ENCODE results near the gene CRNKL1.

DNA sequence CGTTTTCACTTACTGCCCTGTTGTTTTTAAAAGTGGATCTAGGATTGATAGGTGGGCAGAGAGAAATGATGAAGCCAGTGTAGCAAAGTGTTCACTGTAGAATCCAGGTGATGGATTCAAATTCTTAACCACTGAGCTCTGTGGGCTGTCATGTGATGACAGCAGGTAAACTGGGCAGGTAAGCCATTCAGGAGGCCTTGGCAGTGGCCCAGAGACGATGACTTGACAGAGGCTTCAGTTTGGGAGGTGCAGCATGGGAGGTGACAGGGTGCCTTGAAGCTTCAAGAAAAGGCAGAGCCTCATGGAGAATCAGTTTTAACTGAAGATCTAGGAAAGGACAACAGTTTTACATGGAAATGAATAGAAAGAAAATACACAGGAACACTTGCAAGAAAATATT is 33.1 kb downstream of the CRNKL1 start:
- no peak for TF ChIP-seq POLR2A (IDR thresholded peaks at IDR 0.05)
- TF ChIP-seq, protein P1, sequence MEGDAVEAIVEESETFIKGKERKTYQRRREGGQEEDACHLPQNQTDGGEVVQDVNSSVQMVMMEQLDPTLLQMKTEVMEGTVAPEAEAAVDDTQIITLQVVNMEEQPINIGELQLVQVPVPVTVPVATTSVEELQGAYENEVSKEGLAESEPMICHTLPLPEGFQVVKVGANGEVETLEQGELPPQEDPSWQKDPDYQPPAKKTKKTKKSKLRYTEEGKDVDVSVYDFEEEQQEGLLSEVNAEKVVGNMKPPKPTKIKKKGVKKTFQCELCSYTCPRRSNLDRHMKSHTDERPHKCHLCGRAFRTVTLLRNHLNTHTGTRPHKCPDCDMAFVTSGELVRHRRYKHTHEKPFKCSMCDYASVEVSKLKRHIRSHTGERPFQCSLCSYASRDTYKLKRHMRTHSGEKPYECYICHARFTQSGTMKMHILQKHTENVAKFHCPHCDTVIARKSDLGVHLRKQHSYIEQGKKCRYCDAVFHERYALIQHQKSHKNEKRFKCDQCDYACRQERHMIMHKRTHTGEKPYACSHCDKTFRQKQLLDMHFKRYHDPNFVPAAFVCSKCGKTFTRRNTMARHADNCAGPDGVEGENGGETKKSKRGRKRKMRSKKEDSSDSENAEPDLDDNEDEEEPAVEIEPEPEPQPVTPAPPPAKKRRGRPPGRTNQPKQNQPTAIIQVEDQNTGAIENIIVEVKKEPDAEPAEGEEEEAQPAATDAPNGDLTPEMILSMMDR (IDR thresholded peaks at IDR 0.05) = no peak

All from transverse colon (tissue), 3 donors.